SU-DHL-6 (cell line): ENCODE measurements around the gene PRICKLE2.

ENCODE experiments used
- H2AFZ ChIP-seq: fragments of 200-600 bp; sonication (generic); 2 replicates; pipeline ENCODE4 v1.6.1; 2014; ENCODE audit warnings: low read depth, mild to moderate bottlenecking, moderate library complexity, mixed read lengths, antibody characterized with exemption, low read length; ENCODE audit not compliant: severe bottlenecking
- H3F3A ChIP-seq: fragments of 200-600 bp; shearing (Covaris generic); 2 replicates; pipeline ENCODE4 v1.6.0; 2016; ENCODE audit warnings: antibody characterized with exemption, mild to moderate bottlenecking; ENCODE audit not compliant: insufficient read depth
- H3K27ac ChIP-seq: fragments of 200-600 bp; sonication (generic); 2 replicates; pipeline ENCODE4 v1.5.1; 2016; ENCODE audit warnings: low read depth, mild to moderate bottlenecking, low read length, moderate library complexity, mixed read lengths
- H3K27me3 ChIP-seq: fragments of 200-600 bp; sonication (generic), shearing (Covaris generic); 2 replicates; pipeline ENCODE4 v1.6.0; 2014; ENCODE audit warnings: mild to moderate bottlenecking, low read length
- H3K36me3 ChIP-seq: fragments of 200-600 bp; sonication (generic); 2 replicates; pipeline ENCODE4 v1.6.1; 2014; ENCODE audit warnings: mild to moderate bottlenecking, low read length, mixed read lengths
- H3K4me2 ChIP-seq: fragments of 300-600, 200-600 bp; shearing (Covaris generic), sonication (generic); 2 replicates; pipeline ENCODE4 v1.6.0; 2014; ENCODE audit warnings: low read length, low read depth, mild to moderate bottlenecking; ENCODE audit not compliant: poor library complexity, severe bottlenecking
- H3K4me3 ChIP-seq: fragments of 200-600 bp; sonication (generic); 2 replicates; pipeline ENCODE4 v1.5.1; 2014; ENCODE audit warnings: antibody characterized with exemption, low read length, mild to moderate bottlenecking, mixed read lengths; ENCODE audit not compliant: insufficient read depth, poor library complexity, severe bottlenecking
- H3K79me2 ChIP-seq: fragments of 200-600 bp; sonication (generic); 2 replicates; pipeline ENCODE4 v1.6.1; 2014; ENCODE audit warnings: mild to moderate bottlenecking, low read length, moderate library complexity; ENCODE audit not compliant: insufficient read depth
- H3K9ac ChIP-seq: fragments of 200-600 bp; sonication (generic); 2 replicates; pipeline ENCODE4 v1.7.0; 2014; ENCODE audit warnings: mild to moderate bottlenecking, low read length
- H3K9me2 ChIP-seq: fragments of 200-600 bp; sonication (generic); replicated peaks from 2 replicates; pipeline ENCODE4 v1.6.1; 2014; ENCODE audit warnings: low read length; ENCODE audit not compliant: insufficient read depth
- H3K9me3 ChIP-seq: fragments of 200-600 bp; sonication (generic); 2 replicates; pipeline ENCODE4 v1.6.1; 2014; ENCODE audit warnings: low read length, mixed read lengths; ENCODE audit not compliant: insufficient read depth
- H4K20me1 ChIP-seq: fragments of 200-600 bp; sonication (generic); 2 replicates; pipeline ENCODE4 v1.6.1; 2014; ENCODE audit warnings: low read depth, mild to moderate bottlenecking, antibody characterized with exemption, low read length, moderate library complexity, mixed read lengths
- EZH2phosphoT487 ChIP-seq: fragments of 200-600 bp; sonication (generic), shearing (Covaris generic); conservative IDR thresholded peaks from 2 replicates; pipeline ENCODE4 v1.6.1; 2018; ENCODE audit warnings: mild to moderate bottlenecking, antibody characterized with exemption, low read length, moderate library complexity, mixed read lengths
- TF ChIP-seq, protein P1 (sequence below): fragments of 200-600 bp; sonication (generic); IDR thresholded peaks from one replicate; pipeline ENCODE4 v1.5.1; 2017; ENCODE audit warnings: antibody characterized with exemption, mild to moderate bottlenecking, low read length, moderate library complexity; ENCODE audit not compliant: insufficient read depth, poor library complexity, severe bottlenecking

PRICKLE2 gene

DNA sequence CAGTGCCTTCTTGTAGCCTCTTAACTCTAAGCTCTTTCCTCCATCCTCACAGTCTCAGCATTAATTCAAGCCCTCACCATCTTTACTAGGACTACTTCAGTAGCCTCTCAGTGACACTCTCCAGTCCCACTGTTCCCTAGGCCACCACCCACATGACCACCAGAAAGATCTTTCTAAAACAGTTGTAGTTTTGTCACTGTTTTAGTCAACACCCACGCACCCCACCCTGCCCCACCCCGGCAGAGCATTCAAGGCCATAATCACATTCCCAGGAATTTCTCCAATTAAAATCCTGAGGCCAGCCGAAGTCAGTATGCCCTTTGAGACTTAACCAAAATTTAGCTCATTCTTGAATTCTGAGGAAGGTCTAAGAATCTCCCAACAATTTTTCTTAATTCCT lies 170.8 kb downstream of the PRICKLE2 start:
- no peaks in the 10 kb centered on the region for H3K9me2 ChIP-seq
- H3K27ac ChIP-seq, result no peak overlapping the region
- H2AFZ ChIP-seq, result no peak overlapping the region
- TF ChIP-seq, protein P1, sequence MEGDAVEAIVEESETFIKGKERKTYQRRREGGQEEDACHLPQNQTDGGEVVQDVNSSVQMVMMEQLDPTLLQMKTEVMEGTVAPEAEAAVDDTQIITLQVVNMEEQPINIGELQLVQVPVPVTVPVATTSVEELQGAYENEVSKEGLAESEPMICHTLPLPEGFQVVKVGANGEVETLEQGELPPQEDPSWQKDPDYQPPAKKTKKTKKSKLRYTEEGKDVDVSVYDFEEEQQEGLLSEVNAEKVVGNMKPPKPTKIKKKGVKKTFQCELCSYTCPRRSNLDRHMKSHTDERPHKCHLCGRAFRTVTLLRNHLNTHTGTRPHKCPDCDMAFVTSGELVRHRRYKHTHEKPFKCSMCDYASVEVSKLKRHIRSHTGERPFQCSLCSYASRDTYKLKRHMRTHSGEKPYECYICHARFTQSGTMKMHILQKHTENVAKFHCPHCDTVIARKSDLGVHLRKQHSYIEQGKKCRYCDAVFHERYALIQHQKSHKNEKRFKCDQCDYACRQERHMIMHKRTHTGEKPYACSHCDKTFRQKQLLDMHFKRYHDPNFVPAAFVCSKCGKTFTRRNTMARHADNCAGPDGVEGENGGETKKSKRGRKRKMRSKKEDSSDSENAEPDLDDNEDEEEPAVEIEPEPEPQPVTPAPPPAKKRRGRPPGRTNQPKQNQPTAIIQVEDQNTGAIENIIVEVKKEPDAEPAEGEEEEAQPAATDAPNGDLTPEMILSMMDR, result no peak
- TF ChIP-seq EZH2phosphoT487, result no peak
- no peak overlapping the region for H3K4me3 ChIP-seq
- no peak overlapping the region for H3K4me2 ChIP-seq
- no peaks in the 10 kb centered on the region for H3K27me3 ChIP-seq
- H3K9me3 ChIP-seq, result no peaks in the 10 kb centered on the region
- no peak overlapping the region for H3K9ac ChIP-seq
- no peaks in the 10 kb centered on the region for H3K79me2 ChIP-seq
- no peaks in the 10 kb centered on the region for H3F3A ChIP-seq
- H4K20me1 ChIP-seq, result no peaks in the 10 kb centered on the region
- no peaks in the 10 kb centered on the region for H3K36me3 ChIP-seq

DNA sequence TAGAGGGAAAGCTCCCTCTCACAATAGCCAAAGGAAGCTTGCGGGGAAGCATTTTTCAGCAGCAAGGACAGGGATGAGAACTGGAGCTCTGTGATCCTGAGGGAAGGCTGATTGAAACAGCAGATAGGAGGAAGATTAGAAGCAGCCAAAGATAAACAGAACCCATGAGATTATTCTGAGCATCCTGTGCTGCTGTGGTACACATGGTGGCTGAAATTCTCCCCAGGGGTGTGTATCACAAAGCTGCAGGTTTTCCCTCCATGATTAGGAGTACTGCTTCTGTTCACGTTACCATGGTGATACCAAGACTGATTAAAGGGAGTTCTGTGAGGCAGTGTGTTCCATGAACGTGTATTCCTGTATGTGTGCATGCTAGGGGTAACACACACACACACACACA lies 171.7 kb downstream of the PRICKLE2 start:
- H3K27ac ChIP-seq, result no peak overlapping the region
- H3K4me3 ChIP-seq, result no peak overlapping the region
- H3K27me3 ChIP-seq, result no peaks in the 10 kb centered on the region
- H2AFZ ChIP-seq, result no peak overlapping the region
- H4K20me1 ChIP-seq, result no peaks in the 10 kb centered on the region
- no peaks in the 10 kb centered on the region for H3K79me2 ChIP-seq
- no peak overlapping the region for H3K9ac ChIP-seq
- no peak overlapping the region for H3K4me2 ChIP-seq
- no peaks in the 10 kb centered on the region for H3K9me3 ChIP-seq
- H3F3A ChIP-seq, result no peaks in the 10 kb centered on the region
- no peaks in the 10 kb centered on the region for H3K9me2 ChIP-seq
- TF ChIP-seq, protein P1, result no peak
- no peak for TF ChIP-seq EZH2phosphoT487
- no peaks in the 10 kb centered on the region for H3K36me3 ChIP-seq

DNA sequence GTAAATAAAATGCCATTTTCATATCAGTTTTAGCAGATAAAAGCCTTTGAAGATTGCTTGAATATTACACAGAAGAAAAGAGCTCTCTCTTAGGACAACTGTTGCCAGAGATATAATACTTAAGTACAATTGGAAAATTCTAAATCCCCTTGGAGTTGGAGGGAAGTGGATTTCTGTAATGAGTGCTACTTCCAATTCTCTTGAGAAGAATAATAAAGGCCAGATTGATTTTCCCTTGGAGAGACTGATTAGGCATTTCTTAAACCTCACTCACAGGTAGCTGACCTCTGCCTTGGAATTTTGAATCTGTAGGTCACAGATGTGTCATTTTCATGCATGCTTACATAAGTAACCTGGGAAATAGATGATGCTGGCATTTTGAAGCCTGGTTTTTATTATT lies 172.1 kb downstream of the PRICKLE2 start:
- Histone ChIP-seq H2AFZ (no peak overlapping the region), H4K20me1 (no peaks in the 10 kb centered on the region), H3K27ac (no peak overlapping the region), H3K9ac (no peak overlapping the region), H3K27me3 (no peaks in the 10 kb centered on the region), H3K9me3 (no peaks in the 10 kb centered on the region), H3K79me2 (no peaks in the 10 kb centered on the region), H3K4me3 (no peak overlapping the region), H3K9me2 (no peaks in the 10 kb centered on the region), H3K4me2 (no peak overlapping the region), H3F3A (no peaks in the 10 kb centered on the region), H3K36me3 (no peaks in the 10 kb centered on the region)
- no peak for TF ChIP-seq EZH2phosphoT487

DNA sequence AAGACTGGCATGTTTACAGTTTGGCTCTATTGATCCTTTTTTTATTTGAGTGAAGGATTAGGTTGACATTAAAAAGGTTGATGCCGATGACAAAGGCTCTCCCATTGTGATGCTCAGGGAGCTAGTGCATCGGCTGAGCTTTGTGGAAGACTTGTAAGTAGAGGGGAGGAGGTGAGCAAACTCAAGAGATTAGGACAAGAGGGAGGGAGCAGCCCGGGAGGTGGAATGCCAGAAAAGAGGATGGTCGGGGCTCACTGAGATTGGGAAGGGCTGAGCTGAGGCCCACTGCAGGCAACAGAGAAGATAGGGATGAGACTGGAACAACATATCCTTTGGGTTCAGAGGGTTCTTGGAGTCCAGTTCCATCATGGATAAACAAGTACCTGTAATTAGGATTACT lies 175.4 kb downstream of the PRICKLE2 start:
- Histone ChIP-seq H3K79me2 (no peaks in the 10 kb centered on the region), H3K27me3 (no peaks in the 10 kb centered on the region), H3K36me3 (no peaks in the 10 kb centered on the region), H4K20me1 (no peaks in the 10 kb centered on the region), H2AFZ (no peak overlapping the region), H3K9me2 (no peaks in the 10 kb centered on the region), H3F3A (no peaks in the 10 kb centered on the region), H3K9me3 (no peaks in the 10 kb centered on the region), H3K27ac (no peak overlapping the region), H3K4me2 (no peak overlapping the region), H3K9ac (no peak overlapping the region), H3K4me3 (no peak overlapping the region)
- TF ChIP-seq, protein P1, result no peak
- TF ChIP-seq EZH2phosphoT487, result no peak
